Measurements from ENCODE around the gene DLGAP1.
A peak's percentile ranks its signal among the peaks of the same experiment; 100 is the strongest.

The DLGAP1 gene

GRCh38 chr18:3514312-3515216 is 940.5 kb downstream of the DLGAP1 start:
- no peak for DNase-seq
- TF ChIP-seq POLR2A (IDR thresholded peaks at IDR 0.05; ENCODE audit: low read length) (no peak), GATA1 (IDR thresholded peaks at IDR 0.05; ENCODE audit: low read depth, low read length) (no peak)

GRCh38 chr18:3513481-3513880 is 941.6 kb downstream of the DLGAP1 start:
- no peak for DNase-seq
- TF ChIP-seq POLR2A (IDR thresholded peaks at IDR 0.05; ENCODE audit: low read length): no peak
- no peak for TF ChIP-seq GATA1 (IDR thresholded peaks at IDR 0.05; ENCODE audit: low read depth, low read length)

- TF ChIP-seq POLR2A (IDR thresholded peaks at IDR 0.05; ENCODE audit: low read length) (no peak), GATA1 (IDR thresholded peaks at IDR 0.05; ENCODE audit: low read depth, low read length) (no peak)
- DNase-seq: peak; percentile 81 to 83
Measured at GRCh38 chr18:3511980-3512379, 943.1 kb downstream of the DLGAP1 start.

- no peak for DNase-seq
- no peak for TF ChIP-seq GATA1 (IDR thresholded peaks at IDR 0.05; ENCODE audit: low read depth, low read length)
Measured at GRCh38 chr18:3510896-3511295, 944.2 kb downstream of the DLGAP1 start.

- no peak for DNase-seq
- TF ChIP-seq GATA1 (IDR thresholded peaks at IDR 0.05; ENCODE audit: low read depth, low read length) (no peak), POLR2A (IDR thresholded peaks at IDR 0.05; ENCODE audit: low read length) (no peak)
Measured at GRCh38 chr18:3510024-3510423, 945.1 kb downstream of the DLGAP1 start.

- no peak for DNase-seq
- no peak for TF ChIP-seq POLR2A (IDR thresholded peaks at IDR 0.05; ENCODE audit: low read length)
- no peak for TF ChIP-seq GATA1 (IDR thresholded peaks at IDR 0.05; ENCODE audit: low read depth, low read length)
Measured at GRCh38 chr18:3508576-3509549, 946.2 kb downstream of the DLGAP1 start.

- no peak for DNase-seq
- TF ChIP-seq POLR2A (IDR thresholded peaks at IDR 0.05; ENCODE audit: low read length): no peak
- no peak for TF ChIP-seq GATA1 (IDR thresholded peaks at IDR 0.05; ENCODE audit: low read depth, low read length)
Measured at GRCh38 chr18:3504637-3505036, 950.5 kb downstream of the DLGAP1 start.

- TF ChIP-seq POLR2A (IDR thresholded peaks at IDR 0.05; ENCODE audit: low read length) (no peak), GATA1 (IDR thresholded peaks at IDR 0.05; ENCODE audit: low read depth, low read length) (no peak)
- DNase-seq: no peak
Measured at GRCh38 chr18:3502650-3503049, 952.5 kb downstream of the DLGAP1 start.

- TF ChIP-seq POLR2A (IDR thresholded peaks at IDR 0.05; ENCODE audit: low read length): no peak
- TF ChIP-seq GATA1 (IDR thresholded peaks at IDR 0.05; ENCODE audit: low read depth, low read length): no peak
- no peak for DNase-seq
Measured at GRCh38 chr18:3500016-3500415, 955.1 kb downstream of the DLGAP1 start.

- DNase-seq: no peak
- no peak for TF ChIP-seq POLR2A (IDR thresholded peaks at IDR 0.05; ENCODE audit: low read length)
- no peak for TF ChIP-seq GATA1 (IDR thresholded peaks at IDR 0.05; ENCODE audit: low read depth, low read length)
Measured at GRCh38 chr18:3499501-3499900, 955.6 kb downstream of the DLGAP1 start.

- TF ChIP-seq POLR2A (IDR thresholded peaks at IDR 0.05; ENCODE audit: low read length): no peak
- no peak for TF ChIP-seq GATA1 (IDR thresholded peaks at IDR 0.05; ENCODE audit: low read depth, low read length)
- DNase-seq: peak; percentile 55 to 68
Measured at GRCh38 chr18:3498698-3499471, 956.2 kb downstream of the DLGAP1 start.

GRCh38 chr18:3495691-3496430 is 959.2 kb downstream of the DLGAP1 start:
- TF ChIP-seq GATA1 (IDR thresholded peaks at IDR 0.05; ENCODE audit: low read depth, low read length) (no peak), POLR2A (IDR thresholded peaks at IDR 0.05; ENCODE audit: low read length) (no peak)
- DNase-seq: no peak

- no peak for DNase-seq
- no peak for TF ChIP-seq GATA1 (IDR thresholded peaks at IDR 0.05; ENCODE audit: low read depth, low read length)
- no peak for TF ChIP-seq POLR2A (IDR thresholded peaks at IDR 0.05; ENCODE audit: low read length)
Measured at GRCh38 chr18:3494569-3494968, 960.5 kb downstream of the DLGAP1 start.

Measured in erythroblast (primary cell).